Left ventricle myocardium inferior (tissue), 1 donor: ENCODE results near the gene TAT. TPM values are rescaled to one million over a fixed set of nuclear protein-coding genes. Genes with fewer than 3 reads are reported as not detected.

Experiments used
- DNase-seq: peaks from one replicate; pipeline ENCODE4 v3.0.0-alpha.2; 2020
- H3K27ac ChIP-seq: fragments of 200-600 bp; replicated peaks from 2 replicates; pipeline ENCODE4 v1.8.0; 2021
- H3K27me3 ChIP-seq: fragments of 200-600 bp; 2 replicates; pipeline ENCODE4 v1.8.0; 2021; ENCODE audit warnings: low read depth
- H3K36me3 ChIP-seq: fragments of 200-600 bp; 2 replicates; pipeline ENCODE4 v1.8.0; 2021
- H3K4me1 ChIP-seq: fragments of 200-600 bp; 2 replicates; pipeline ENCODE4 v1.8.0; 2021
- H3K4me3 ChIP-seq: fragments of 200-600 bp; 2 replicates; pipeline ENCODE4 v1.8.0; 2021; ENCODE audit warnings: mild to moderate bottlenecking, moderate library complexity
- H3K9me3 ChIP-seq: fragments of 200-600 bp; replicated peaks from 2 replicates; pipeline ENCODE4 v1.8.0; 2021
- CTCF ChIP-seq: fragments of 200-600 bp; IDR thresholded peaks from 2 replicates; pipeline ENCODE4 v1.8.0; 2021; ENCODE audit warnings: antibody characterized with exemption, mild to moderate bottlenecking, borderline replicate concordance
- intact Hi-C: fragments of 100-400 bp; cut with micrococcal nuclease; formaldehyde crosslinking; loops from one replicate; pipeline ENCODE4 v1.11.0; 2022
- long read RNA-seq: library from polyadenylated mRNA; unstranded; transcript quantifications from one replicate; pipeline ENCODE4 v2.0.0, GENCODE V29; 2021
- total RNA-seq: library from RNA; stranded (reverse); fragmentation: NEBNext Ultra II Directional; extraction: Animal tissue kit (Norgen Biotek cat#: 25700); gene quantifications from one replicate; pipeline ENCODE4 v1.2.1, GENCODE V29; 2021
- donor health status: DM: no; HTN: yes; CAD: no; lungs with severe emphysema.

TAT gene
- not detected for total RNA-seq
- long read RNA-seq: 0 reads

- intact Hi-C loops: no loop called here
These were observed at the start of gene TAT for GRCh38 chr16:71576971-71577370. Gene TAT, minus strand, starts transcription at chr16:71577092. Its CDS starts 677 bp downstream, at chr16:71576415.

GRCh38 chr16:71626018-71626857, 49.3 kb upstream of the TAT start, which contains the start of gene MARVELD3:
Gene MARVELD3, plus strand, starts transcription at chr16:71626184. Its CDS starts 46 bp downstream, at chr16:71626230.
- TF ChIP-seq CTCF: no peak
- peaks cover 12% of the 10 kb centered on the region for H3K4me1 ChIP-seq
- intact Hi-C loops: no loop called here
- H3K36me3 ChIP-seq: no peaks in the 10 kb centered on the region
- peak within 1 kb of the TSS; percentile 58 for H3K4me3 ChIP-seq
- DNase-seq: no peak
- H3K27me3 ChIP-seq: peaks cover 87% of the 10 kb centered on the region
- peaks cover 11% of the 10 kb centered on the region for H3K9me3 ChIP-seq
- H3K27ac ChIP-seq: no peak within 1 kb of the TSS

More at GRCh38 chr16:71576971-71577370, at the start of gene TAT:
- TF ChIP-seq CTCF: no peak
- Histone ChIP-seq H3K4me3 (no peak within 1 kb of the TSS), H3K36me3 (no peaks in the 10 kb centered on the region), H3K27me3 (peaks cover 35% of the 10 kb centered on the region), H3K9me3 (no peaks in the 10 kb centered on the region), H3K27ac (no peak within 1 kb of the TSS), H3K4me1 (no peaks in the 10 kb centered on the region)
- DNase-seq: no peak

GRCh38 chr16:71625113-71625850, 48.4 kb upstream of the TAT start:
- Histone ChIP-seq H3K9me3 (peaks cover 15% of the 10 kb centered on the region), H3K4me3 (no peak overlapping the region), H3K27me3 (peaks cover 97% of the 10 kb centered on the region), H3K27ac (no peak overlapping the region), H3K4me1 (peaks cover 12% of the 10 kb centered on the region), H3K36me3 (no peaks in the 10 kb centered on the region)
- TF ChIP-seq CTCF: no peak
- intact Hi-C loops: no loop called here
- no peak for DNase-seq

GRCh38 chr16:71623597-71623996, 46.7 kb upstream of the TAT start:
- H3K27ac ChIP-seq: no peak overlapping the region
- peaks cover 27% of the 10 kb centered on the region for H3K9me3 ChIP-seq
- no peak for DNase-seq
- TF ChIP-seq CTCF: no peak
- no peaks in the 10 kb centered on the region for H3K36me3 ChIP-seq
- H3K4me3 ChIP-seq: no peak overlapping the region
- intact Hi-C loops: no loop called here
- H3K4me1 ChIP-seq: peaks cover 12% of the 10 kb centered on the region
- H3K27me3 ChIP-seq: peaks cover 100% of the 10 kb centered on the region

GRCh38 chr16:71622088-71622487, 45.2 kb upstream of the TAT start:
- H3K36me3 ChIP-seq: no peaks in the 10 kb centered on the region
- intact Hi-C loops: no loop called here
- no peak for TF ChIP-seq CTCF
- H3K4me1 ChIP-seq: peaks cover 12% of the 10 kb centered on the region
- no peak overlapping the region for H3K4me3 ChIP-seq
- no peak for DNase-seq
- H3K27me3 ChIP-seq: peaks cover 100% of the 10 kb centered on the region
- H3K27ac ChIP-seq: no peak overlapping the region
- H3K9me3 ChIP-seq: peaks cover 27% of the 10 kb centered on the region
